ENCODE measurements around the gene AP1AR. TPM values are rescaled to one million over a fixed set of nuclear protein-coding genes. Genes with fewer than 3 reads are reported as not detected.

Gene AP1AR
- total and polyA plus RNA-seq, 2 of the 4 experiments (the other 2 are of a cell fraction) = 4.0 to 4.7 TPM

- Histone ChIP-seq H4K20me1 (ENCODE audit: insufficient read depth, low read length) (no peaks in the 10 kb centered on the region), H3K4me1 (ENCODE audit: control insufficient read depth, insufficient read depth, low read length) (no peaks in the 10 kb centered on the region), H3K23ac (ENCODE audit: low read depth, low read length) (no peak overlapping the region), H3K36me3 (ENCODE audit: control insufficient read depth, insufficient read depth, low read length) (no peaks in the 10 kb centered on the region), H2BK20ac (ENCODE audit: low read depth, low read length) (no peak overlapping the region), H2AK5ac (ENCODE audit: low read depth, low read length) (no peak overlapping the region), H3K56ac (ENCODE audit: extremely low read depth, insufficient read depth, low read length) (no peak overlapping the region), H3K4ac (ENCODE audit: low read depth, low read length) (no peak overlapping the region), H3K9me1 (ENCODE audit: insufficient read depth, low read length) (no peaks in the 10 kb centered on the region), H3K27ac (ENCODE audit: insufficient read depth, low read length) (no peak overlapping the region), H3K4me3 (ENCODE audit: insufficient read depth, low read depth, low read length) (no peak overlapping the region), H2BK15ac (ENCODE audit: low read depth, low read length) (no peak overlapping the region), H2AK9ac (replicated peaks; ENCODE audit: low read depth, low read length, poor library complexity) (no peak overlapping the region), H2BK120ac (ENCODE audit: low read depth, low read length) (no peak overlapping the region), H3K9me3 (ENCODE audit: control insufficient read depth, insufficient read depth, low read length) (no peaks in the 10 kb centered on the region), H3K4me2 (ENCODE audit: low read depth, low read length) (no peak overlapping the region), H3K14ac (replicated peaks; ENCODE audit: low read depth, low read length) (no peak overlapping the region), H3K27me3 (ENCODE audit: control insufficient read depth, insufficient read depth, low read length) (no peaks in the 10 kb centered on the region), H2BK5ac (ENCODE audit: low read depth, low read length, poor library complexity, severe bottlenecking) (no peak overlapping the region), H3K79me1 (ENCODE audit: low read depth in 1 of 2, low read length in 2 of 2) (no peaks in the 10 kb centered on the region), H4K5ac (ENCODE audit: low read depth, low read length) (no peak overlapping the region), H3K9ac (ENCODE audit: low read depth, low read length) (no peak overlapping the region), H3K18ac (ENCODE audit: low read depth, low read length) (no peak overlapping the region), H4K8ac (ENCODE audit: low read depth in 2 of 2, low read length in 2 of 2) (no peak overlapping the region), H2AFZ (replicated peaks; ENCODE audit: low read length, poor library complexity) (no peak overlapping the region), H4K91ac (ENCODE audit: insufficient read depth, low read depth, low read length) (no peak overlapping the region)
- in situ Hi-C loops (cut with MboI; ENCODE audit: low sequenced_read_pairs) = no loop called here
- no peak for ATAC-seq (ENCODE audit: low read depth)
- TF ChIP-seq MXI1 (IDR thresholded peaks at IDR 0.05; ENCODE audit: borderline replicate concordance, low read depth, low read length) (no peak), FOS (IDR thresholded peaks at IDR 0.05; ENCODE audit: low read depth, low read length) (no peak), BHLHE40 (IDR thresholded peaks at IDR 0.05; ENCODE audit: low read depth, low read length) (no peak), NFE2L2 (IDR thresholded peaks at IDR 0.05; ENCODE audit: low read depth, low read length) (no peak), CTCF (conservative IDR thresholded peaks at IDR 0.05; ENCODE audit: low read depth, low read length) (no peak), POLR2A (IDR thresholded peaks at IDR 0.05; ENCODE audit: low read depth, low read length) (no peak), RFX5 (IDR thresholded peaks at IDR 0.05; ENCODE audit: low read depth, low read length) (no peak)
- ChIA-PET CTCF (interaction anchor here (1.1 to 1.2 kb wide), 2 partner anchors 10 to 13 kb away, joined by 3 to 5 read pairs; no protein-coding TSS in a partner anchor), POLR2A (ENCODE audit: unreplicated experiment) (interaction anchor here (0.6 kb wide), 1 partner anchor 14 kb away, joined by 4 read pairs; no protein-coding TSS in a partner anchor)
- BruUV-seq (replicated peaks) = no TSS peak
- dilution Hi-C loops (cut with HindIII; ENCODE audit: low sequenced_read_pairs, unreplicated experiment) = no loop called here
- no peak for DNase-seq
- intact Hi-C loops (cut with micrococcal nuclease) = no loop called here
- 95% methylated on average over 6 of the region's 8 CpGs; no CpG with 5 or more reads in 1 of the 2 experiments for WGBS, 2 experiments (ENCODE audit: extremely low coverage in 2 of 2, insufficient read length in 1 of 2)
Observed at GRCh38 chr4:112190684-112191083, 40.9 kb upstream of the AP1AR start.

Measured in IMR-90 (cell line).